ENCODE measurements around the gene SMURF2. TPM values are rescaled to one million over a fixed set of nuclear protein-coding genes. Genes with fewer than 3 reads are reported as not detected.

SMURF2 gene
- total and polyA plus RNA-seq, 9 of the 15 experiments (the other 6 are each of a cell fraction or from before 2014, with no cell fraction given) = 3.8 to 22.0 (median 14.8) TPM

DNA sequence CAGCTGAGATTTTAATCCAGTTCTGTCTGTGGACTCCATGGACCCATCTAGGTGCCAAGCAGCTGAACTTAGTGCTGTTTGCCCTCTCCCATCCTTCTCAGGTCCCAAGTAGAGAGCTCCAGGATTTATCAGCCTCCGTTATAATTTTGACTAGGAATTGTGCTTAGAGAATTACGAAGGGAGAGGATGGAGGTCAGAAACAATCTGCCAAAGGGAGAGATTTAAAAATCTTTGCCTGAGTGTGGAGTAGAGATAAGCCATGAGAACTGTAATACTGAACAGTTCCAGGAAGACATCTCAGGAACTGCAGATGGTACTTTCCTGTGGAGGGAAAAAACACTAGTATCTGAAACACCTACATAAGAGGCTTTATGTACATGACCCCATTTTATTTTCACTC lies 128.3 kb downstream of the SMURF2 start (continued):
- TF ChIP-seq ZHX1 (conservative IDR thresholded peaks at IDR 0.05; ENCODE audit: low read length) (no peak), KAT2B (IDR thresholded peaks at IDR 0.05; ENCODE audit: low read depth, low read length) (no peak), IRF9 (tag; IDR thresholded peaks at IDR 0.05) (0 out of 2 replicates have a peak, but pooled peaks have one; percentile 43), PREB (CRISPR knock-in tag; IDR thresholded peaks at IDR 0.05) (no peak), ETV1 (tag; conservative IDR thresholded peaks at IDR 0.05; ENCODE audit: low read depth) (no peak), HES1 (IDR thresholded peaks at IDR 0.05; ENCODE audit: low read depth) (peak; percentile 67; the same call in 1 of the 2 replicates), DMBX1 (CRISPR knock-in tag; IDR thresholded peaks at IDR 0.05; ENCODE audit: borderline replicate concordance) (0 out of 2 replicates have a peak, but pooled peaks have one; percentile 29), CTBP1 (IDR thresholded peaks at IDR 0.05; ENCODE audit: borderline replicate concordance) (no peak), NBN (IDR thresholded peaks at IDR 0.05; ENCODE audit: low read depth) (0 out of 2 replicates have a peak, but pooled peaks have one; percentile 23), ZBTB11 (CRISPR knock-in tag; IDR thresholded peaks at IDR 0.05) (no peak), FOXM1 (IDR thresholded peaks at IDR 0.05; ENCODE audit: low read depth) (peak; percentile 69; the same call in 1 of the 2 replicates), FOXM1 (CRISPR knock-in tag; IDR thresholded peaks at IDR 0.05; ENCODE audit: low read depth) (no peak)
- TF ChIP-seq, protein P1, sequence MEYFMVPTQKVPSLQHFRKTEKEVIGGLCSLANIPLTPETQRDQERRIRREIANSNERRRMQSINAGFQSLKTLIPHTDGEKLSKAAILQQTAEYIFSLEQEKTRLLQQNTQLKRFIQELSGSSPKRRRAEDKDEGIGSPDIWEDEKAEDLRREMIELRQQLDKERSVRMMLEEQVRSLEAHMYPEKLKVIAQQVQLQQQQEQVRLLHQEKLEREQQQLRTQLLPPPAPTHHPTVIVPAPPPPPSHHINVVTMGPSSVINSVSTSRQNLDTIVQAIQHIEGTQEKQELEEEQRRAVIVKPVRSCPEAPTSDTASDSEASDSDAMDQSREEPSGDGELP (CRISPR knock-in tag; IDR thresholded peaks at IDR 0.05; ENCODE audit: borderline replicate concordance) = no peak
- TF ChIP-seq, protein P2, sequence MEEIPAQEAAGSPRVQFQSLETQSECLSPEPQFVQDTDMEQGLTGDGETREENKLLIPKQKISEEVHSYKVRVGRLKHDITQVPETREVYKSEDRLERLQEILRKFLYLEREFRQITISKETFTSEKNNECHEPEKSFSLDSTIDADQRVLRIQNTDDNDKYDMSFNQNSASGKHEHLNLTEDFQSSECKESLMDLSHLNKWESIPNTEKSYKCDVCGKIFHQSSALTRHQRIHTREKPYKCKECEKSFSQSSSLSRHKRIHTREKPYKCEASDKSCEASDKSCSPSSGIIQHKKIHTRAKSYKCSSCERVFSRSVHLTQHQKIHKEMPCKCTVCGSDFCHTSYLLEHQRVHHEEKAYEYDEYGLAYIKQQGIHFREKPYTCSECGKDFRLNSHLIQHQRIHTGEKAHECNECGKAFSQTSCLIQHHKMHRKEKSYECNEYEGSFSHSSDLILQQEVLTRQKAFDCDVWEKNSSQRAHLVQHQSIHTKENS (CRISPR knock-in tag; IDR thresholded peaks at IDR 0.05) = no peak

Measured in K562 (cell line).